GM23248 (cell line): Measurements from ENCODE around the gene TBK1.

Experiments used
- EZH2 ChIP-seq: fragments of 200-600 bp; sonication (generic); IDR thresholded peaks from 2 replicates; pipeline ENCODE4 v1.6.1; 2018; ENCODE audit warnings: antibody characterized with exemption, mild to moderate bottlenecking; ENCODE audit not compliant: insufficient read depth, poor library complexity, severe bottlenecking
- EZH2phosphoT487 ChIP-seq: fragments of 200-600 bp; sonication (generic); IDR thresholded peaks from 2 replicates; pipeline ENCODE4 v1.6.1; 2018; ENCODE audit warnings: antibody characterized with exemption, moderate library complexity, mild to moderate bottlenecking, low read depth; ENCODE audit not compliant: insufficient read depth

DNA sequence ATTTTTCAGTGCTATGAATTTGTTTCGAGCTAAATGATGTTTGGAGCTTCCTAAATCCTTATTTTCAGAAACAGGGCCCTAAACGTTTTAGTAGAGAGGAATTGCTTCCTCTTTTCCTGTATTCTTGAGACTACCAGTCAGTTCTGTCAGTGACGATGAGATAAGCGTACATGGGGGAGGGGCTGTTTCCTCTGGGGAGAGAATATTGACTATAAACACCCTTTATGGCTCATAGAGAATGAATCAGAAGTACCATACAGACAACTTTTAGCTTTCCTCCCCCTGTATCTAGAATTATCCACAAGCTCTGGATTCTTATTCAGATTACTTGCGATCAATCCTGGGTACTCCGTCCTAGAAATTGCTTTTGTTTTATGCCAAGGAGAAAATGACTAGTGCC is 5.1 kb downstream of the TBK1 start:
- no peak for TF ChIP-seq EZH2phosphoT487
- TF ChIP-seq EZH2, result no peak
